Activated CD4-positive, alpha-beta T cell treated with anti-CD3 and anti-CD28 coated beads, Interleukin-2, amount 10 ng/mL, durations not matched to agents 24 days and 14 days (primary cell): Measurements from ENCODE around the gene GADL1. TPM values are rescaled to one million over a fixed set of nuclear protein-coding genes. Genes with fewer than 3 reads are reported as not detected.

Experiments used
- DNase-seq: peaks from one replicate; pipeline ENCODE4 v3.0.0; 2022
- H3K27ac Mint-ChIP-seq: one replicate; pipeline ENCODE4 v1.8.0; 2022; ENCODE audit warnings: mild to moderate bottlenecking, mixed read lengths
- H3K27me3 Mint-ChIP-seq: one replicate; pipeline ENCODE4 v1.8.0; 2022; ENCODE audit warnings: mixed read lengths
- H3K36me3 Mint-ChIP-seq: one replicate; pipeline ENCODE4 v1.8.0; 2022; ENCODE audit warnings: low read depth, mild to moderate bottlenecking, mixed read lengths
- H3K4me1 Mint-ChIP-seq: one replicate; pipeline ENCODE4 v1.8.0; 2021; ENCODE audit warnings: mixed read lengths
- H3K4me3 Mint-ChIP-seq: one replicate; pipeline ENCODE4 v1.8.0; 2022; ENCODE audit warnings: mild to moderate bottlenecking, moderate library complexity, mixed read lengths
- H3K9me3 Mint-ChIP-seq: one replicate; pipeline ENCODE4 v1.8.0; 2021; ENCODE audit warnings: mixed read lengths
- intact Hi-C: fragments of 100-400 bp; cut with micrococcal nuclease; formaldehyde crosslinking; loops from one replicate; pipeline ENCODE4 v1.15.1; 2023
- total RNA-seq: library from RNA; stranded (reverse); gene quantifications from 2 replicates; pipeline ENCODE4 v1.2.3, GENCODE V29; 2022

The GADL1 gene
- total RNA-seq, 1 donor from 2014 or later = not detected

GRCh38 chr3:30710017-30710416, 184.4 kb downstream of the GADL1 start:
- intact Hi-C loops = no loop called here
- Mint-ChIP-seq H3K9me3 (peaks cover 5% of the 10 kb centered on the region), H3K27ac (no peak overlapping the region), H3K4me3 (no peak overlapping the region), H3K27me3 (no peaks in the 10 kb centered on the region), H3K36me3 (peaks cover 12% of the 10 kb centered on the region), H3K4me1 (peaks cover 4% of the 10 kb centered on the region)
- DNase-seq = no peak

- Mint-ChIP-seq H3K27ac (no peak overlapping the region), H3K27me3 (no peaks in the 10 kb centered on the region), H3K36me3 (peaks cover 16% of the 10 kb centered on the region), H3K9me3 (peaks cover 5% of the 10 kb centered on the region), H3K4me3 (no peak overlapping the region), H3K4me1 (peaks cover 4% of the 10 kb centered on the region)
- intact Hi-C loops = no loop called here
- no peak for DNase-seq
Observed at GRCh38 chr3:30708472-30708871, 186.0 kb downstream of the GADL1 start.

GRCh38 chr3:30707825-30708224, 186.6 kb downstream of the GADL1 start:
- H3K27ac Mint-ChIP-seq = no peak overlapping the region
- no peaks in the 10 kb centered on the region for H3K27me3 Mint-ChIP-seq
- peaks cover 22% of the 10 kb centered on the region for H3K36me3 Mint-ChIP-seq
- H3K9me3 Mint-ChIP-seq = peaks cover 5% of the 10 kb centered on the region
- no peak overlapping the region for H3K4me3 Mint-ChIP-seq
- DNase-seq = no peak
- intact Hi-C loops = no loop called here
- peaks cover 4% of the 10 kb centered on the region for H3K4me1 Mint-ChIP-seq

GRCh38 chr3:30704931-30705890, 189.2 kb downstream of the GADL1 start:
- DNase-seq = no peak
- Mint-ChIP-seq H3K9me3 (peaks cover 9% of the 10 kb centered on the region), H3K27ac (no peak overlapping the region), H3K36me3 (peaks cover 39% of the 10 kb centered on the region), H3K4me3 (no peak overlapping the region), H3K27me3 (no peaks in the 10 kb centered on the region), H3K4me1 (peaks cover 4% of the 10 kb centered on the region)
- intact Hi-C loops = no loop called here

GRCh38 chr3:30702828-30703397, 191.5 kb downstream of the GADL1 start:
- Mint-ChIP-seq H3K4me1 (no peaks in the 10 kb centered on the region), H3K27ac (no peak overlapping the region), H3K4me3 (no peak overlapping the region), H3K27me3 (no peaks in the 10 kb centered on the region), H3K36me3 (peaks cover 54% of the 10 kb centered on the region), H3K9me3 (peaks cover 9% of the 10 kb centered on the region)
- no peak for DNase-seq
- intact Hi-C loops = no loop called here

- no peak overlapping the region for H3K4me3 Mint-ChIP-seq
- DNase-seq = no peak
- H3K36me3 Mint-ChIP-seq = peaks cover 59% of the 10 kb centered on the region
- no peak overlapping the region for H3K27ac Mint-ChIP-seq
- H3K27me3 Mint-ChIP-seq = no peaks in the 10 kb centered on the region
- peaks cover 2% of the 10 kb centered on the region for H3K4me1 Mint-ChIP-seq
- intact Hi-C loops = no loop called here
- peaks cover 9% of the 10 kb centered on the region for H3K9me3 Mint-ChIP-seq
Observed at GRCh38 chr3:30702038-30702827, 192.2 kb downstream of the GADL1 start.

GRCh38 chr3:30700702-30701321, 193.6 kb downstream of the GADL1 start:
- Mint-ChIP-seq H3K36me3 (peaks cover 63% of the 10 kb centered on the region), H3K4me1 (peaks cover 2% of the 10 kb centered on the region), H3K27me3 (no peaks in the 10 kb centered on the region), H3K9me3 (peaks cover 5% of the 10 kb centered on the region), H3K27ac (peak overlapping the region; percentile 21), H3K4me3 (no peak overlapping the region)
- intact Hi-C loops = no loop called here
- no peak for DNase-seq

GRCh38 chr3:30699927-30700326, 194.5 kb downstream of the GADL1 start:
- intact Hi-C loops = loop anchor here (10.0 kb wide), 1 partner anchor 685 kb away; no protein-coding TSS in a partner anchor
- peaks cover 2% of the 10 kb centered on the region for H3K4me1 Mint-ChIP-seq
- no peaks in the 10 kb centered on the region for H3K27me3 Mint-ChIP-seq

GRCh38 chr3:30698549-30698948, 195.9 kb downstream of the GADL1 start:
- intact Hi-C loops = loop anchor here (10.0 kb wide), 1 partner anchor 684 kb away; no protein-coding TSS in a partner anchor
- peaks cover 3% of the 10 kb centered on the region for H3K9me3 Mint-ChIP-seq
- no peaks in the 10 kb centered on the region for H3K27me3 Mint-ChIP-seq
- no peak overlapping the region for H3K4me3 Mint-ChIP-seq
- no peak overlapping the region for H3K27ac Mint-ChIP-seq
- DNase-seq = no peak
- H3K36me3 Mint-ChIP-seq = peaks cover 72% of the 10 kb centered on the region
- H3K4me1 Mint-ChIP-seq = peaks cover 2% of the 10 kb centered on the region

More at GRCh38 chr3:30699927-30700326, 194.5 kb downstream of the GADL1 start:
- Mint-ChIP-seq H3K9me3 (peaks cover 3% of the 10 kb centered on the region), H3K4me3 (no peak overlapping the region), H3K36me3 (peaks cover 63% of the 10 kb centered on the region), H3K27ac (no peak overlapping the region)
- DNase-seq = no peak

GRCh38 chr3:30696896-30697295, 197.6 kb downstream of the GADL1 start:
- Mint-ChIP-seq H3K9me3 (peaks cover under 1% of the 10 kb centered on the region), H3K36me3 (peaks cover 74% of the 10 kb centered on the region), H3K4me1 (peaks cover 14% of the 10 kb centered on the region), H3K27me3 (no peaks in the 10 kb centered on the region), H3K4me3 (no peak overlapping the region), H3K27ac (no peak overlapping the region)
- intact Hi-C loops = loop anchor here (10.0 kb wide), 1 partner anchor 682 kb away; no protein-coding TSS in a partner anchor
- DNase-seq = no peak

GRCh38 chr3:30696403-30696819, 198.1 kb downstream of the GADL1 start:
- intact Hi-C loops = loop anchor here (10.0 kb wide), 1 partner anchor 682 kb away; no protein-coding TSS in a partner anchor
- Mint-ChIP-seq H3K4me3 (no peak overlapping the region), H3K27me3 (no peaks in the 10 kb centered on the region), H3K27ac (no peak overlapping the region), H3K9me3 (no peaks in the 10 kb centered on the region), H3K4me1 (peaks cover 16% of the 10 kb centered on the region), H3K36me3 (peaks cover 73% of the 10 kb centered on the region)
- no peak for DNase-seq

- Mint-ChIP-seq H3K27me3 (no peaks in the 10 kb centered on the region), H3K4me3 (no peak overlapping the region), H3K9me3 (no peaks in the 10 kb centered on the region), H3K36me3 (peaks cover 71% of the 10 kb centered on the region), H3K4me1 (peaks cover 22% of the 10 kb centered on the region), H3K27ac (no peak overlapping the region)
- no peak for DNase-seq
- intact Hi-C loops = loop anchor here (10.0 kb wide), 1 partner anchor 681 kb away; no protein-coding TSS in a partner anchor
Observed at GRCh38 chr3:30695302-30696061, 199.0 kb downstream of the GADL1 start.
